HG03442 (cell line): Measurements from ENCODE around the gene HCFC2.

Source experiments
- ATAC-seq: cut with Tn5 transposase; IDR thresholded peaks from one replicate; pipeline ENCODE4 v1.9.1; 2021; ENCODE audit warnings: mild to moderate bottlenecking, moderate library complexity; ENCODE audit not compliant: unreplicated experiment

Gene HCFC2

GRCh38 chr12:104152685-104153241 lies 88.4 kb downstream of the HCFC2 start:
- ATAC-seq, result no peak

GRCh38 chr12:104154286-104154685 lies 90.0 kb downstream of the HCFC2 start:
- ATAC-seq, result no peak

GRCh38 chr12:104154806-104155205 lies 90.5 kb downstream of the HCFC2 start:
- no peak for ATAC-seq
